Measurements from ENCODE around the gene DYNC1I2. TPM values are rescaled to one million over a fixed set of nuclear protein-coding genes. Genes with fewer than 3 reads are reported as not detected.

DYNC1I2 gene
- polyA plus RNA-seq = 100 to 1,000 TPM in 2 of 4 donors, 10 to 100 TPM in 2; 76.4 to 137 (median 101) TPM
- long read RNA-seq, donor 1 = 0 reads
- long read RNA-seq, donor 2, partial matches to known transcripts = 0 of 5 reads
- long read RNA-seq, donor 2, other reads (novel, unspliced or antisense) = 0 of 5 reads
- long read RNA-seq, donor 3, transcript DYNC1I2-221 (3 exons, 581 nt) = major isoform, 5 of 55 reads
- long read RNA-seq, donor 3, transcript DYNC1I2-203 (16 exons, 2,572 nt) = major isoform, 5 of 55 reads
- long read RNA-seq, donor 3, partial matches to known transcripts = 43 of 55 reads
- long read RNA-seq, donor 3, other reads (novel, unspliced or antisense) = 0 of 55 reads
- long read RNA-seq, donor 4 = 0 reads
- long read RNA-seq, donor 5, partial matches to known transcripts = 0 of 4 reads
- long read RNA-seq, donor 5, other reads (novel, unspliced or antisense) = 0 of 4 reads
- long read RNA-seq, donor 6, transcript DYNC1I2-201 (16 exons, 2,589 nt) = major isoform, 6 of 27 reads
- long read RNA-seq, donor 6, partial matches to known transcripts = 17 of 27 reads
- long read RNA-seq, donor 6, other reads (novel, unspliced or antisense) = 0 of 27 reads
- long read RNA-seq, donor 7 = 0 reads
- long read RNA-seq, donor 8, partial matches to known transcripts = 0 of 2 reads
- long read RNA-seq, donor 8, other reads (novel, unspliced or antisense) = 0 of 2 reads
- long read RNA-seq, donor 9, partial matches to known transcripts = 0 of 4 reads
- long read RNA-seq, donor 9, other reads (novel, unspliced or antisense) = 0 of 4 reads
- long read RNA-seq, donor 10, transcript DYNC1I2-204 (17 exons, 2,196 nt) = minor isoform, 6 of 107 reads
- long read RNA-seq, donor 10, transcript DYNC1I2-203 (16 exons, 2,572 nt) = major isoform, 8 of 107 reads
- long read RNA-seq, donor 10, partial matches to known transcripts = 84 of 107 reads
- long read RNA-seq, donor 10, other reads (novel, unspliced or antisense) = 0 of 107 reads

DNA sequence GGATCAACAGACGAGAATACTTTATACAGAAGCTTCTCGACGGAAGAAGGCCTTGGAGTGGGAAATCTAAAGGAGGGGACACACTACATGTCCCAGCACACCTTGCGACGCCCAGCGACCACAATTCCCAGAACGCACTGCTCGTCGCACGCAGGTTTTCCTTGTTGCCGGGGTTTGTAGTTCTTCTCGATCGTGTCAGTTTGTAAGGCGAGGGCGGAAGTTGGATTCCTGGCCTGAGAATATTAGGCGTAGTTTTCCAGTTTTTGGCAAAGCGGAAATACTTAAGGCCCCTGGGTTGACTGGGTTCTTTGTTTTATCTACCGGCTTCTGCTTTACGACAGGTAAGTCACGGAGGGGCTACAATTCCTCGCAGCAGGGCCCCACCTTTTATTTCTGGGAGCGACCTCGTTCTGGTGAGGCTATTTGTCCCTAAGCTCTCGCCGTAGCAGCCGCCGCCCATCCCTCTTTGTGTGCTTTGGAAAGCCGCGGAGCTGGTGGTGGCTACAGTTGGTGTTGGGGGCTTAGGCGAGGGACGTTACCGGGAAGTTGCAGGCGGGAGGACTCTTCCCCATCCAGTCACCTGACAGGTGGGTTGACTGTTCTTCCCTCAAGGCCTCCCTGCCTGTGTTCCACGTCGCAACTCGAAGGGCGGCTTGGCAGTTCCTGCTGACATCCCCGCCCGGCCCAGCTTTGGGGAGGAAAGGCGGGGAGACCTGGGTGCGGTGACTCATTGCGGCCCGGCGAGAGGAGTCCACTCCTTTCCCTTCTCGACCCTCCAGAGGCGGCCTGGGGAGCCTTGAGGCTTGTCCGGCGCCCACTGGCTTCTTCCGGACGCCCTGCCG, at the start of gene DYNC1I2:
DYNC1I2 (plus strand) TSS at position 183 of the 842 bp plus-strand sequence. CDS start 2,687 bp downstream, outside the sequence.
- peak; percentile 33 for FAIRE-seq
- H3K4me1 ChIP-seq (ENCODE audit: control insufficient read depth in 3 of 3, insufficient read depth in 2 of 3, low read depth in 1 of 3, low read length in 2 of 3) = peaks cover 0 to 8% (median 0%) of the 10 kb centered on the region in 3 donors
- peak within 1 kb of the TSS; percentile 58 to 87 (median 74) for H3K27ac ChIP-seq (ENCODE audit: low read depth in 1 of 3, low read length in 2 of 3)
- peaks cover 0 to 3% (median 2%) of the 10 kb centered on the region in 3 donors for H3K36me3 ChIP-seq (ENCODE audit: control insufficient read depth in 3 of 3, insufficient read depth in 2 of 3, low read depth in 1 of 3, low read length in 3 of 3)
- no peaks in the 10 kb centered on the region for H3K9me3 ChIP-seq (ENCODE audit: control insufficient read depth in 2 of 2, insufficient read depth in 1 of 2, low read depth in 1 of 2, low read length in 1 of 2)
- H3K27me3 ChIP-seq (ENCODE audit: control insufficient read depth in 3 of 3, insufficient read depth in 3 of 3, low read length in 3 of 3) = no peaks in the 10 kb centered on the region
- H3K4me3 ChIP-seq (ENCODE audit: low read depth in 1 of 3, low read length in 3 of 3) = peak within 1 kb of the TSS; percentile 70 to 82 (median 81)
- peak; percentile 97 to 98 for DNase-seq
- 0 to 1% (median 0%) methylated on average over 48 to 51 of the region's 51 CpGs for WGBS, 3 donors

DNA sequence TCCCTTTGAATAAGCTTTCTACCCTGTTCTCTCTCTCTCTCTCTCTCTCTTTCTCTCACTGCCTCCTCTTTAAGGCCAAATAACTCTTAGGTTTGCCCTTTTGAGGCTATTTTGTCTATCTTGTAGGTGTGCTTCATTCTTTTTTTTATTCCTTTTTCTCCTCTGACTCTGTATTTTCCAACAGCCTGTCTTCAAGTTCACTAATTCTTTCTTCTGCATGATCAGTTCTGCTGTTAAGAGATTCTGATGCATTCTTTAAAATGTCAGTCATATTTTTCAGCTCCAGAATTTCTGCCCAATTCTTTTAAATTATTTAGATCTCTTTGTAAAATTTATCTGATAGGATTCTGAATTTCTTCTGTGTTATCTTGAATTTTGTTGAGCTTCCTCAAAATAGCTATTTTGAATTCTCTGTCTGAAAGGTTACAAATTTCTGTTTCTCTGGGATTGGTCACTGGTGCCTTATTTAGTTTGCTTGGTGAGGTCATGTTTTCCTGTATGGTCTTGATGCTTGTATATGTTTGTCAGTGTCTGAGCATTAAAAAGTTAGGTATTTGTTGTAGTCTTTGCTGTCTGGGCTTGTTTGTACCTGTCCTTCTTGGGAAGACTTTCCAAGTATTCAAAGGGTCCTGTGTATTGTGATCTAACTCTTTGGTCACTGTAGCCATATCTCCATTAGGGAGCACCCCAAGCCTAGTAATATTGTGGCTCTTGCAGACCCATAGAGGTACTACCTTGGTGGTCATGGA, 35.4 kb upstream of the DYNC1I2 start:
- DNase-seq (no peak), FAIRE-seq (no peak)
- no peaks in the 10 kb centered on the region for H3K36me3 ChIP-seq (ENCODE audit: control insufficient read depth in 3 of 3, insufficient read depth in 2 of 3, low read depth in 1 of 3, low read length in 3 of 3)
- H3K27ac ChIP-seq (ENCODE audit: low read depth in 1 of 3, low read length in 2 of 3) = no peak overlapping the region
- no peak overlapping the region for H3K4me3 ChIP-seq (ENCODE audit: low read depth in 1 of 3, low read length in 3 of 3)
- no peaks in the 10 kb centered on the region for H3K4me1 ChIP-seq (ENCODE audit: control insufficient read depth in 3 of 3, insufficient read depth in 2 of 3, low read depth in 1 of 3, low read length in 2 of 3)
- H3K27me3 ChIP-seq (ENCODE audit: control insufficient read depth in 3 of 3, insufficient read depth in 3 of 3, low read length in 3 of 3) = peaks cover 0 to 2% (median 0%) of the 10 kb centered on the region in 3 donors
- H3K9me3 ChIP-seq (ENCODE audit: control insufficient read depth in 2 of 2, insufficient read depth in 1 of 2, low read depth in 1 of 2, low read length in 1 of 2) = peaks cover 0 to 13% of the 10 kb centered on the region in 2 donors

DNA sequence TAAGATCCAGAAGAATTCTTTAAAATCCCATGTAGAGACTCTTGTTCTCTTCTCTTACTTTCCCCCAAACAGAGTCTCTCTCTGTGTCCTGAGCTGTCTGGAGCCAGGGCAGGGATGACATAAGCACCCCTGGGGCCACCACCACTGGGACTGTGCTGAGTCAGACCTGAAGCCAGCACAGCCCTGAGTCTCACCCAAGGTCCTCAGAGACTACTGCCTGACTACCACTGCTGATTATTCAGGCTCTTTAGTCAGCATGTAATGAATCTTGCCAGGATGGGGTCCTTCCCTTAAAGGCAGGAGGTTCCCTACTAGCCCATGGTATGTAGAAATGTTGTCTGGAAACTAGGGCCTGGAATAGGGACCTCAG, 34.9 kb upstream of the DYNC1I2 start:
- no peak for DNase-seq
- H3K27ac ChIP-seq (ENCODE audit: low read depth in 1 of 3, low read length in 2 of 3) = no peak overlapping the region
- H3K4me3 ChIP-seq (ENCODE audit: low read depth in 1 of 3, low read length in 3 of 3) = no peak overlapping the region
- H3K4me1 ChIP-seq (ENCODE audit: control insufficient read depth in 3 of 3, insufficient read depth in 2 of 3, low read depth in 1 of 3, low read length in 2 of 3) = no peaks in the 10 kb centered on the region
- FAIRE-seq = no peak
- no peaks in the 10 kb centered on the region for H3K36me3 ChIP-seq (ENCODE audit: control insufficient read depth in 3 of 3, insufficient read depth in 2 of 3, low read depth in 1 of 3, low read length in 3 of 3)
- peaks cover 0 to 2% (median 0%) of the 10 kb centered on the region in 3 donors for H3K27me3 ChIP-seq (ENCODE audit: control insufficient read depth in 3 of 3, insufficient read depth in 3 of 3, low read length in 3 of 3)
- H3K9me3 ChIP-seq (ENCODE audit: control insufficient read depth in 2 of 2, insufficient read depth in 1 of 2, low read depth in 1 of 2, low read length in 1 of 2) = peaks cover 0 to 10% of the 10 kb centered on the region in 2 donors

DNA sequence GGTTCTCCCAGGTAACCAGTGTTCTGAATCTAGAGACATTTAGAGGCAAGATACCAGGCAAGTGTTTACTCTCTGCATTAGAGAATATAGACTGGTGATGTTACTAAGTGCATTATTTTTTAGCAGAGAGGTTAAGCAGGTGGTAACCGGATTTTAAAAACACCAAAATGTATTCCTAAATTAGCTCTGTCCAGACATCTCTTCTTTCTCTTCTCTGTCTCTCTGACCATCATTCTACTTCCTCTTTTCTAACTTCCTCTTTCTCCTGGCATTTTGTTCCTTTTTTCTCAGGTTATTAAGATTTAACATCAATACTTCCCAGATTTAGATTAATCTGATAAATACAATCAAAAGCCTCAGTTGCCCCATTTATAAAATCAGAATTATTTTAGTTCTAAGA, 31.7 kb upstream of the DYNC1I2 start:
- Histone ChIP-seq H3K27me3 (ENCODE audit: control insufficient read depth in 3 of 3, insufficient read depth in 3 of 3, low read length in 3 of 3) (peaks cover 0 to 2% (median 2%) of the 10 kb centered on the region in 3 donors), H3K4me3 (ENCODE audit: low read depth in 1 of 3, low read length in 3 of 3) (no peak overlapping the region), H3K9me3 (ENCODE audit: control insufficient read depth in 2 of 2, insufficient read depth in 1 of 2, low read depth in 1 of 2, low read length in 1 of 2) (peaks cover 0 to 10% of the 10 kb centered on the region in 2 donors), H3K4me1 (ENCODE audit: control insufficient read depth in 3 of 3, insufficient read depth in 2 of 3, low read depth in 1 of 3, low read length in 2 of 3) (no peaks in the 10 kb centered on the region), H3K36me3 (ENCODE audit: control insufficient read depth in 3 of 3, insufficient read depth in 2 of 3, low read depth in 1 of 3, low read length in 3 of 3) (no peaks in the 10 kb centered on the region), H3K27ac (ENCODE audit: low read depth in 1 of 3, low read length in 2 of 3) (no peak overlapping the region)
- no peak for DNase-seq
- WGBS, 3 donors = 59 to 70% (median 63%) methylated on average over 1 of the region's 1 CpG
- no peak for FAIRE-seq

DNA sequence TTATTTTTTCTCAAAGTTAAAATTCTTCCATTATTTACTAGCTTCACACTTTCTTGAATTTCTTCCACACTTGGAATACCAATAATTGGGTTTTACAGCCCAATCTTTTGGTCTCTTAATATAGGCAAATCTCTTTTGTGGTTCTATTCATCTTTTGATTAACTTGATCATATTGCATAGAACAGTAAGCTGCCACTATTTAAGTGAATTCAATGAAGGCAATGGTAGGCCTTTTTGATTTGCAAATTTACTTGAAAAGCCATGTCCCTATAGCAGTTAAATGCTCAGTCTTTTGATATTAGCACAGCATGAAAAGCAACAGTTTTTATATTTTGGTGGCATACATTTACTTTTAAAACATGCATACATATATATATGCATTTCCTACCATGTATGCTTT, 20.2 kb upstream of the DYNC1I2 start:
- H3K4me3 ChIP-seq (ENCODE audit: low read depth in 1 of 3, low read length in 3 of 3) = no peak overlapping the region
- no peak overlapping the region for H3K27ac ChIP-seq (ENCODE audit: low read depth in 1 of 3, low read length in 2 of 3)
- H3K36me3 ChIP-seq (ENCODE audit: control insufficient read depth in 3 of 3, insufficient read depth in 2 of 3, low read depth in 1 of 3, low read length in 3 of 3) = no peaks in the 10 kb centered on the region
- H3K4me1 ChIP-seq (ENCODE audit: control insufficient read depth in 3 of 3, insufficient read depth in 2 of 3, low read depth in 1 of 3, low read length in 2 of 3) = no peaks in the 10 kb centered on the region
- H3K27me3 ChIP-seq (ENCODE audit: control insufficient read depth in 3 of 3, insufficient read depth in 3 of 3, low read length in 3 of 3) = no peaks in the 10 kb centered on the region
- DNase-seq (no peak), FAIRE-seq (no peak)
- no peaks in the 10 kb centered on the region for H3K9me3 ChIP-seq (ENCODE audit: control insufficient read depth in 2 of 2, insufficient read depth in 1 of 2, low read depth in 1 of 2, low read length in 1 of 2)

DNA sequence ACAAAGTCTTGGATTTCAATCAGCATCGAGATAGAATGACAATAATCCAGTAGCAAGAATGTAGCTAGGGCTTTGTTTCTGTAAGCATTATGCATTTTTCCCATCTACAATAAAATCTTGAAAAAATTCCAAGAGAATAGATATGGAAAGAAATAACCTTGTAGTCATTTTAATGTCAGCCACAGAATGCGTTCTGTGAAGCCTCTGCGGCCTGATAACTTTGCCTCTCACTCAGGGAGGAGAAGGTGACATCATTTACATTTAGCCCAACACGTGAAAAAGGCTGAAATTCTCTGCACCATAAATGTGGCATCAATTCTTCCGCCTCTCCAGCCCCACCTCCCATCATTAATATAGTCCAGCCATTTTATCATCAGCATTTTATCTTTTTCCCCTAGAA, 19.1 kb upstream of the DYNC1I2 start:
- no peak for DNase-seq
- Histone ChIP-seq H3K36me3 (ENCODE audit: control insufficient read depth in 3 of 3, insufficient read depth in 2 of 3, low read depth in 1 of 3, low read length in 3 of 3) (no peaks in the 10 kb centered on the region), H3K4me1 (ENCODE audit: control insufficient read depth in 3 of 3, insufficient read depth in 2 of 3, low read depth in 1 of 3, low read length in 2 of 3) (no peaks in the 10 kb centered on the region), H3K27me3 (ENCODE audit: control insufficient read depth in 3 of 3, insufficient read depth in 3 of 3, low read length in 3 of 3) (no peaks in the 10 kb centered on the region), H3K4me3 (ENCODE audit: low read depth in 1 of 3, low read length in 3 of 3) (no peak overlapping the region), H3K27ac (ENCODE audit: low read depth in 1 of 3, low read length in 2 of 3) (no peak overlapping the region), H3K9me3 (ENCODE audit: control insufficient read depth in 2 of 2, insufficient read depth in 1 of 2, low read depth in 1 of 2, low read length in 1 of 2) (no peaks in the 10 kb centered on the region)
- no peak for FAIRE-seq
- WGBS, 3 donors = 72 to 82% (median 81%) methylated on average over 5 of the region's 5 CpGs

DNA sequence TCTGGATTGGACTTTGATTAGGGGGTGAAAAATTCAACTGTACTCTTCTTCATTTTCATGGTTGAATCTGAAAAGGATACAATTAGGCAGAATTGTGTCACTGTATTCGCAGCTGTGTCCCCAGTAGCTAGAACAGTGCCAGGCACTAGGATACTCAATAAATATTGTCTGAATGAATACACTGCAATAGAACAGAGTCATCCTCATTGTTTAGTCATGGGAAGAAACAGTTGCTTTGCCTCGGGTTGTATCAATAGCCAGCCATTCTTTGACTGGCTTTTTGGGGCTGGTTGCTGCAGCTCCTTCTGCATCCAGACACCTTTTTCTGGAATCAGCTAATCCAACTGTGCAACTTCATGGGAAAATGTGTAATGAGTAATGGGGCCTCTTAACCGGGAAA, 18.1 kb upstream of the DYNC1I2 start:
- H3K4me3 ChIP-seq (ENCODE audit: low read depth in 1 of 3, low read length in 3 of 3) = no peak overlapping the region
- WGBS, 3 donors = 54 to 55% (median 54%) methylated on average over 3 of the region's 3 CpGs
- H3K9me3 ChIP-seq (ENCODE audit: control insufficient read depth in 2 of 2, insufficient read depth in 1 of 2, low read depth in 1 of 2, low read length in 1 of 2) = no peaks in the 10 kb centered on the region
- no peak for DNase-seq
- no peaks in the 10 kb centered on the region for H3K36me3 ChIP-seq (ENCODE audit: control insufficient read depth in 3 of 3, insufficient read depth in 2 of 3, low read depth in 1 of 3, low read length in 3 of 3)
- H3K4me1 ChIP-seq (ENCODE audit: control insufficient read depth in 3 of 3, insufficient read depth in 2 of 3, low read depth in 1 of 3, low read length in 2 of 3) = no peaks in the 10 kb centered on the region
- FAIRE-seq = no peak
- no peak overlapping the region for H3K27ac ChIP-seq (ENCODE audit: low read depth in 1 of 3, low read length in 2 of 3)
- no peaks in the 10 kb centered on the region for H3K27me3 ChIP-seq (ENCODE audit: control insufficient read depth in 3 of 3, insufficient read depth in 3 of 3, low read length in 3 of 3)
